Stimulated activated CD4-positive, alpha-beta T cell treated with anti-CD3 and anti-CD28 coated beads, Interleukin-1b, Interleukin-23, amount 100 ng/mL, for 4 hours (primary cell): ENCODE results near the gene RHBDD1.
"Not testable (repeated sequence)": the region's sequence is repeated elsewhere in the genome, so short reads cannot be mapped to it uniquely, and the experiment has no call there.

Source experiments
- DNase-seq, 2 donors: peaks; one replicate each; pipeline ENCODE4 v3.0.0-alpha.2; 2020; ENCODE audit warnings: low read depth in 2 of 2

Gene RHBDD1

GRCh38 chr2:226843001-226843400 is 7.1 kb downstream of the RHBDD1 start:
- DNase-seq = not testable (repeated sequence)

- DNase-seq = no peak
Measured at GRCh38 chr2:226845386-226846116, 9.7 kb downstream of the RHBDD1 start.

GRCh38 chr2:226847090-226847489 is 11.2 kb downstream of the RHBDD1 start:
- DNase-seq = no peak

GRCh38 chr2:226847511-226847910 is 11.7 kb downstream of the RHBDD1 start:
- no peak for DNase-seq

- DNase-seq = no peak
Measured at GRCh38 chr2:226849349-226849748, 13.5 kb downstream of the RHBDD1 start.

- DNase-seq = no peak
Measured at GRCh38 chr2:226850024-226850423, 14.2 kb downstream of the RHBDD1 start.

GRCh38 chr2:226855787-226856186 is 19.9 kb downstream of the RHBDD1 start:
- no peak for DNase-seq

- no peak for DNase-seq
Measured at GRCh38 chr2:226860087-226860486, 24.2 kb downstream of the RHBDD1 start.

- no peak for DNase-seq
Measured at GRCh38 chr2:226862623-226863022, 26.8 kb downstream of the RHBDD1 start.

GRCh38 chr2:226865273-226865672 is 29.4 kb downstream of the RHBDD1 start:
- DNase-seq = no peak

- DNase-seq = no peak
Measured at GRCh38 chr2:226865710-226866109, 29.9 kb downstream of the RHBDD1 start.

GRCh38 chr2:226868331-226869162 is 32.7 kb downstream of the RHBDD1 start:
- DNase-seq = no peak

- DNase-seq = no peak
Measured at GRCh38 chr2:226869371-226869770, 33.5 kb downstream of the RHBDD1 start.

GRCh38 chr2:226873051-226873620 is 37.3 kb downstream of the RHBDD1 start:
- DNase-seq = peak in 1 of 2 donors; percentile 1

- DNase-seq = peak; percentile 2 to 3
Measured at GRCh38 chr2:226873826-226874225, 38.0 kb downstream of the RHBDD1 start.

GRCh38 chr2:226874749-226875148 is 38.9 kb downstream of the RHBDD1 start:
- no peak for DNase-seq

- no peak for DNase-seq
Measured at GRCh38 chr2:226875438-226876225, 39.8 kb downstream of the RHBDD1 start.

GRCh38 chr2:226877491-226877890 is 41.6 kb downstream of the RHBDD1 start:
- no peak for DNase-seq

- DNase-seq = no peak
Measured at GRCh38 chr2:226881287-226881686, 45.4 kb downstream of the RHBDD1 start.

- no peak for DNase-seq
Measured at GRCh38 chr2:226882606-226883005, 46.8 kb downstream of the RHBDD1 start.

GRCh38 chr2:226883296-226883795 is 47.5 kb downstream of the RHBDD1 start:
- no peak for DNase-seq

- DNase-seq = no peak
Measured at GRCh38 chr2:226884166-226884565, 48.3 kb downstream of the RHBDD1 start.
